MM.1S (cell line): ENCODE data around the gene GSC.

Experiments
- CTCF ChIP-seq: fragments of 300-600 bp; sonication (generic); IDR thresholded peaks from 2 replicates; pipeline ENCODE4 v1.5.1; 2016; ENCODE audit warnings: antibody characterized with exemption, low read length, mixed read lengths
- EZH2 ChIP-seq: fragments of 300-600 bp; sonication (generic); optimal IDR thresholded peaks from 2 replicates; pipeline ENCODE3; 2017; ENCODE audit warnings: low read depth, mild to moderate bottlenecking, antibody characterized with exemption, low read length, mixed read lengths
- EZH2phosphoT487 ChIP-seq: fragments of 300-600 bp; sonication (generic); IDR thresholded peaks from 2 replicates; pipeline ENCODE4 v1.6.1; 2018; ENCODE audit warnings: antibody characterized with exemption, low read length

DNA sequence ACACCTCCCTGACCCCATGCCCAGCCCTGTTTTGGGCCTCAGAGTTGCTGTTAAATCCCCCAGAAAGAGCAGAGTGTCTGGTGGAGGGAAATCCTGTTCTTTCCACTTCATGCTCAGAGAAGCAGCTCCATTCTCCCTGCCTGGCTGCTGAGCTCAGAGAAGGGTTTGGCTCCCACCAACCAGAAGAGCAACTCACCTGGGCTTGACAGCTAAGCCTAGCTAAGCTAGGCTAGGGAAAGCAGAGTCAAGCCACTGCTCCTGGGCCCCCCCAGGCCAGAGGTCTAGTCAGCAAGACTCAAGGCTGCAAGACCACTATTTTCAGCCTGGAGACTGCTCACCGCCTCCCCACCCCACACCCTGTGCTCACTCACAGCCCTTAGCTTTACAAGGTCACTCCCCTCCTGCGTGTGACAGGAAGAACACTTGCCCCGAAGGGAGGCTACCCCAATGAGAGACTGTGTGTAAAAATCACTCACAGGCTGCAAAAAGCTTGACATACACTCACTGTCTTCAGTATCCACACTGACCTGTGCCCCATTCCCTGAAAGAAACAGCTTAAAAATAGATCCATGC is 13.5 kb downstream of the GSC start:
- TF ChIP-seq CTCF = no peak
- no peak for TF ChIP-seq EZH2
- TF ChIP-seq EZH2phosphoT487 = no peak
